HFFc6 (cell line): ENCODE data around the gene PRKG1. TPM values are rescaled to one million over a fixed set of nuclear protein-coding genes. Genes with fewer than 3 reads are reported as not detected.

ENCODE experiments used
- DNase-seq: peaks from one replicate; pipeline ENCODE4 v3.0.0-alpha.2; 2018
- H3K27ac Mint-ChIP-seq: 2 replicates; pipeline ENCODE4 v1.8.0; 2020; ENCODE audit warnings: mild to moderate bottlenecking, mixed read lengths
- H3K27me3 Mint-ChIP-seq: 2 replicates; pipeline ENCODE4 v1.8.0; 2021; ENCODE audit warnings: mild to moderate bottlenecking, moderate library complexity, mixed read lengths; ENCODE audit not compliant: insufficient read depth
- H3K36me3 Mint-ChIP-seq: 2 replicates; pipeline ENCODE4 v1.8.0; 2021; ENCODE audit warnings: low read depth, mixed read lengths
- H3K4me1 Mint-ChIP-seq: 2 replicates; pipeline ENCODE4 v1.8.0; 2020; ENCODE audit warnings: low read depth, mixed read lengths
- H3K4me3 Mint-ChIP-seq: 2 replicates; pipeline ENCODE4 v1.8.0; 2020; ENCODE audit warnings: mild to moderate bottlenecking, moderate library complexity, mixed read lengths
- H3K9me3 Mint-ChIP-seq: 2 replicates; pipeline ENCODE4 v1.8.0; 2020; ENCODE audit warnings: mild to moderate bottlenecking, mixed read lengths
- total RNA-seq, 6 experiments: library from RNA; stranded (reverse); fragmentation: NEBNext Ultra II Directional; extraction: Animal tissue kit (Norgen Biotek cat#: 25700); gene quantifications; 2 replicates in 1 of 6; 3 replicates in 5 of 6; pipeline ENCODE4 v1.2.3, GENCODE V29; 2021
- TF ChIP-seq, protein P1 (sequence below): fragments of 200-600 bp; sonication (generic); IDR thresholded peaks from 2 replicates; pipeline ENCODE4 v1.5.0; 2021; ENCODE audit warnings: antibody characterized with exemption, mild to moderate bottlenecking

Gene PRKG1
- total RNA-seq, 6 experiments from 2014 or later = 9.3 to 10.1 (median 9.8) TPM

DNA sequence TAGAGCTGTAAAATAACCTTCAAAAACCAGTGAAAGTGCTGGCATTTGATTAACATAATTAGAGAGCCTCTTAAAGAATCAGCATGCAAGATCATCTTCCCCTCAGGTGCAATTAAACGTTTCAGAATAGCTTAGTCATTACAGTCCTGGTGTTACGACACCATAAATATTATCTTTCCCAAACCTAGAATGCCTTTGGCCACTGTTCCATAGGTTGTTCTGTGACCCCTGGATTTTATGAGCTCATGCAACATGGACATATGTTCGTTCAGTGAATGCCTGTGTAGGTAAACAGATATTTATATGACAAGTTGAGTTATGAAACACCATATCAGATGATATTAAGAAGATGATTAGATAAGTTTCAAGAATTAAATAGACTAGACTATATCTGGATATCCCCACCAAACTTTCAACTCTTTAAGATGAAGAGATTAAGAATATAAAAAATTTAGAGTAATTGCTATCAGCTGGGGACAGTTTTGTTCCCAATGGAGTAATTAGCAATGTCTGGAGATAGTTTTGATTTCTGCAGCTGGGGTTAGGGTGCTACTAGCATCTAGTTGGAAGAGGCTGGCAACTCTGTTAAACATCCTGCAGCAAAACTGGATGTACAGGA, 976.3 kb downstream of the PRKG1 start:
- H3K27me3 Mint-ChIP-seq = no peaks in the 10 kb centered on the region; the same call in 1 of the 2 replicates
- H3K36me3 Mint-ChIP-seq = no peaks in the 10 kb centered on the region
- no peaks in the 10 kb centered on the region for H3K4me1 Mint-ChIP-seq
- no peak overlapping the region for H3K4me3 Mint-ChIP-seq
- no peak for DNase-seq
- TF ChIP-seq, protein P1, sequence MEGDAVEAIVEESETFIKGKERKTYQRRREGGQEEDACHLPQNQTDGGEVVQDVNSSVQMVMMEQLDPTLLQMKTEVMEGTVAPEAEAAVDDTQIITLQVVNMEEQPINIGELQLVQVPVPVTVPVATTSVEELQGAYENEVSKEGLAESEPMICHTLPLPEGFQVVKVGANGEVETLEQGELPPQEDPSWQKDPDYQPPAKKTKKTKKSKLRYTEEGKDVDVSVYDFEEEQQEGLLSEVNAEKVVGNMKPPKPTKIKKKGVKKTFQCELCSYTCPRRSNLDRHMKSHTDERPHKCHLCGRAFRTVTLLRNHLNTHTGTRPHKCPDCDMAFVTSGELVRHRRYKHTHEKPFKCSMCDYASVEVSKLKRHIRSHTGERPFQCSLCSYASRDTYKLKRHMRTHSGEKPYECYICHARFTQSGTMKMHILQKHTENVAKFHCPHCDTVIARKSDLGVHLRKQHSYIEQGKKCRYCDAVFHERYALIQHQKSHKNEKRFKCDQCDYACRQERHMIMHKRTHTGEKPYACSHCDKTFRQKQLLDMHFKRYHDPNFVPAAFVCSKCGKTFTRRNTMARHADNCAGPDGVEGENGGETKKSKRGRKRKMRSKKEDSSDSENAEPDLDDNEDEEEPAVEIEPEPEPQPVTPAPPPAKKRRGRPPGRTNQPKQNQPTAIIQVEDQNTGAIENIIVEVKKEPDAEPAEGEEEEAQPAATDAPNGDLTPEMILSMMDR = no peak
- no peaks in the 10 kb centered on the region for H3K9me3 Mint-ChIP-seq
- no peak overlapping the region for H3K27ac Mint-ChIP-seq

DNA sequence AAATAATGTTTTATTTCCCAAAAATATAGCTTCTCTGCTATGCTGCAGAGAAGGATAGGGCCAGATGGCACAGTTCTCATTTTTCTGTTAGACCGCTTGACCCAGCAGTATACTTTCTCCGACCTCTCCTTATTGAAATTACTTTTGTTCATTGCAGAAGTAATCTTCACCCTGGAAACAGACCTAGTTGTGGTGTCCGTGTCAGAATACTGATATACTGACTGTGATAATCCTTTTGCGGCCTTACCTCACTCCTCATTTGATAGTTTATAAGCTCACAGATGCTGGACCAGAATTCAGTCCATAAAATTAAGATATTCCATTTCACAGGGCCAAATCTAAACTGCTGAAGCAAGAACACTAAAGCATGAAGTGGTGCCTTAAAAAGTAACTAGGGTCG, 979.2 kb downstream of the PRKG1 start:
- no peaks in the 10 kb centered on the region for H3K36me3 Mint-ChIP-seq

DNA sequence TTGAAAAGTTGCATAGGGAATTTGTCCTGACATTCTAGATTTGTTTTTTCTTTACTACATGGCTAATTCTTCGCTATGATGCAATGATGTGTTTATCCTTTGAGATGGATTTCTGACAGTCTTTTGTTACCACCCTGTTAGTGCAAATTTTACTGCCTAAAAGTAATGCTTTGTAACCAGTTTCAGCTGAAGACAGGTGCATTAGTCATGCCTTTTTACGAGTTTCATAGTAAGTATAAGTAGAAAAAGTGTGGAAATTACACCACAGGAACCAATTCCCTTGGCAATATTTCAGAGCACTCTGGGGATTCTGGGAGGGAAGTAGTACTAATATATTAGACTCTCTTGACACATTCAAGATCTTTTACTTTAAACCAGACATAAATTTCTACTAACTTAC, 982.0 kb downstream of the PRKG1 start:
- no peaks in the 10 kb centered on the region for H3K4me1 Mint-ChIP-seq
- no peak overlapping the region for H3K4me3 Mint-ChIP-seq
- TF ChIP-seq, protein P1 = no peak
- H3K9me3 Mint-ChIP-seq = no peaks in the 10 kb centered on the region
- no peaks in the 10 kb centered on the region for H3K36me3 Mint-ChIP-seq
- H3K27ac Mint-ChIP-seq = no peak overlapping the region
- H3K27me3 Mint-ChIP-seq = no peaks in the 10 kb centered on the region; the same call in 1 of the 2 replicates
- DNase-seq = no peak

More for the DNA sequence above, 979.2 kb downstream of the PRKG1 start:
- TF ChIP-seq, protein P1 = no peak
- DNase-seq = no peak
- Mint-ChIP-seq H3K9me3 (no peaks in the 10 kb centered on the region), H3K4me3 (no peak overlapping the region), H3K27me3 (no peaks in the 10 kb centered on the region; the same call in 1 of the 2 replicates), H3K27ac (no peak overlapping the region), H3K4me1 (no peaks in the 10 kb centered on the region)

DNA sequence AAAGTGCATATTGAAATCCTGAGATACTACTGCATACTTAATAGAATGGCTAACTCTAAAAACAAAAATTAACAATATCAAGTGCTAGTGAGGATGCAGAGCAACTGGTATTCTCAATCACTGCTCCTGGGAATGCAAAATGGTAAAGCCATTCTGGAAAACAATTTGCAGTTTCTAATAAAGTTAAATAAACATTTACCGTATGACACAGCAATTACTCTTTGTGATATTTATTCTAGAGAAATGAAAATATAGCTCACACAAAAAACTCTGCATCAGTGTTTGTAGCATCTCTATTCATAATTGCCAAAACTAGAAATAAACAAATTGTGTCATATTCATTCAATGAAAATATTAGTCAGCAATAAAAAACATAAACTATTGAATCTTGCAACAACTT, 984.8 kb downstream of the PRKG1 start:
- no peak for DNase-seq
- TF ChIP-seq, protein P1 = no peak
- Mint-ChIP-seq H3K27me3 (no peaks in the 10 kb centered on the region; the same call in none of the 2 replicates), H3K27ac (no peak overlapping the region), H3K4me3 (no peak overlapping the region), H3K4me1 (no peaks in the 10 kb centered on the region), H3K36me3 (no peaks in the 10 kb centered on the region), H3K9me3 (no peaks in the 10 kb centered on the region)

DNA sequence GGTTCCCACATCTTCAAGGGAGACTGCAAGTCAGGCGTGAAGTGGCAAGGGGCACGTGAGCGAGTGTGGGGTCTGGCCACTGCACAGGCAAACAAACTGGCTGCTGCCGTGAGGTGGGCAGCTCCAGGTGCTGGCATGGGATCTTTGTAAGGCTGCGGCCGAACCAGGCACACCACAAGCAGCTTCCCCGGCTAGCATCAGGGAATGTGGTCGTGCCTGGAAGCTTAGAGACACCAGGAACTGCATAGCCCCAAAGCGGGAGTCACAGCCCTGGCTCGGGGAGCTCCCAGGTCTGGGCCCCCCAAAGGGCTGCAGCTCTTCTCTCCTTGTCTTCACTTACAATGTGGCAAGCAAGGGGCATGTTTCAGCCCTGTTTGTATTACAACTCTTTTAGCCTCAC, 988.9 kb downstream of the PRKG1 start:
- DNase-seq = no peak
- TF ChIP-seq, protein P1 = no peak
- H3K4me1 Mint-ChIP-seq = no peaks in the 10 kb centered on the region
- peaks cover 2% of the 10 kb centered on the region; the same call in 1 of the 2 replicates for H3K27me3 Mint-ChIP-seq
- no peaks in the 10 kb centered on the region for H3K9me3 Mint-ChIP-seq
- H3K36me3 Mint-ChIP-seq = no peaks in the 10 kb centered on the region
- H3K4me3 Mint-ChIP-seq = no peak overlapping the region
- H3K27ac Mint-ChIP-seq = no peak overlapping the region
